Spleen (tissue), 11 donors: ENCODE data around the gene CCDC196. TPM values are rescaled to one million over a fixed set of nuclear protein-coding genes. Genes with fewer than 3 reads are reported as not detected.
"Not testable (repeated sequence)": the region's sequence is repeated elsewhere in the genome, so short reads cannot be mapped to it uniquely, and the experiment has no call there.

Experiments
- DNase-seq: peaks from one replicate; pipeline ENCODE4 v3.0.0-alpha.2; 2020
- H3K27ac ChIP-seq, 8 donors: fragments of 200-600 bp; sonication (generic) in 7 of 8; 1 replicate in 4 of 8; 2 replicates in 4 of 8; pipeline versions ENCODE4 v1.5.0 to v1.8.0; 2016 to 2021; ENCODE audit warnings: inconsistent platforms in 4 of 8, mild to moderate bottlenecking in 4 of 8, moderate library complexity in 1 of 8
- H3K27me3 ChIP-seq, 7 donors: fragments of 200-600 bp; sonication (generic) in 6 of 7; replicated peaks in 1 of 7; 1 replicate in 4 of 7; 2 replicates in 3 of 7; pipeline versions ENCODE4 v1.5.0 to v1.8.0; 2016 to 2021; ENCODE audit warnings: inconsistent platforms in 3 of 7, mild to moderate bottlenecking in 1 of 7
- H3K36me3 ChIP-seq, 6 donors: fragments of 200-600 bp; sonication (generic) in 5 of 6; 1 replicate in 4 of 6; 2 replicates in 2 of 6; pipeline versions ENCODE4 v1.5.0 to v1.8.0; 2016 to 2021; ENCODE audit warnings: inconsistent platforms in 2 of 6
- H3K4me1 ChIP-seq, 6 donors: fragments of 200-600 bp; sonication (generic) in 5 of 6; 1 replicate in 3 of 6; 2 replicates in 3 of 6; pipeline versions ENCODE4 v1.5.0 to v1.8.0; 2016 to 2021; ENCODE audit warnings: inconsistent platforms in 3 of 6
- H3K4me3 ChIP-seq, 8 donors: fragments of 200-600 bp; sonication (generic) in 7 of 8; 1 replicate in 4 of 8; 2 replicates in 4 of 8; pipeline versions ENCODE4 v1.5.0 to v1.8.0; 2016 to 2021; ENCODE audit warnings: inconsistent platforms in 4 of 8, mild to moderate bottlenecking in 4 of 8, moderate library complexity in 2 of 8
- H3K9me3 ChIP-seq, 8 donors: fragments of 200-600 bp; sonication (generic) in 7 of 8; 1 replicate in 4 of 8; 2 replicates in 4 of 8; pipeline versions ENCODE4 v1.5.0 to v1.8.0; 2016 to 2021; ENCODE audit warnings: inconsistent platforms in 4 of 8
- CTCF ChIP-seq, 11 experiments: fragments of 200-600 bp in 7 of 11; fragments of 450-650 bp in 4 of 11; sonication (generic) in 4 of 11; IDR thresholded peaks in 8 of 11; conservative IDR thresholded peaks in 3 of 11; 1 replicate in 7 of 11; 2 replicates in 4 of 11; pipeline versions ENCODE4 v1.4.0 to v1.8.0; 2016 to 2021; ENCODE audit warnings: antibody characterized with exemption in 11 of 11, inconsistent platforms in 4 of 11, mild to moderate bottlenecking in 1 of 11
- POLR2A ChIP-seq, 3 donors: fragments of 450-650 bp; IDR thresholded peaks; one replicate each; pipeline ENCODE4 v1.5.1; 2017; ENCODE audit warnings: antibody characterized with exemption in 3 of 3, mild to moderate bottlenecking in 1 of 3
- POLR2AphosphoS5 ChIP-seq, 3 donors: sonication (generic); formaldehyde crosslinking; IDR thresholded peaks; one replicate each; pipeline ENCODE4 v1.5.1; 2017; ENCODE audit warnings: antibody characterized with exemption in 3 of 3
- WGBS, 5 donors: extraction: QIAGEN DNeasy Blood & Tissue Kit in 3 of 5; methylation state at CpG; one replicate each; pipeline versions ENCODE4 v1.1.5 to v1.1.7; 2013 to 2018; 5-methylcytosine and 5-hydroxymethylcytosine counted together
- intact Hi-C: fragments of 100-400 bp; cut with DNase I; formaldehyde crosslinking; loops from one replicate; pipeline ENCODE4 v1.15.0; 2023; ENCODE audit warnings: low total_unique reads
- polyA plus RNA-seq, 3 donors: library from polyadenylated mRNA; stranded (reverse); fragments of 200-250 nt; gene quantifications; one replicate each; pipeline ENCODE4 v1.2.1, GENCODE V29; 2013
- total RNA-seq, 7 donors: library from RNA; depleted of rRNA in 3 of 7; stranded (reverse); fragments of >200 nt in 3 of 7; fragmentation: NEBNext Ultra II Directional in 4 of 7; extraction: Animal tissue kit (Norgen Biotek cat#: 25700) in 4 of 7; gene quantifications; one replicate each; pipeline versions ENCODE4 v1.1.0 to v1.2.1, GENCODE V29; 2016 to 2021
- donor health status: healthy with polysubstance abuse.
- donor health status: DM: no; HTN: no; CAD: no; lungs with moderate emphysema.
- donor health status: DM: no; HTN: no; CAD: no.
- donor health status: Bipolar disorder and iron deficiency.
- donor health status: healthy.
- donor health status: DM: no; HTN: no; CAD: no.
- donor health status: DM: yes; HTN: yes; CAD: no.

Gene CCDC196
- total and polyA plus RNA-seq, 10 donors = not detected

- no peaks in the 10 kb centered on the region for H3K27me3 ChIP-seq
- intact Hi-C loops = loop anchor here (10.0 kb wide), 1 partner anchor 616 kb away; no protein-coding TSS in a partner anchor
These were observed 12.1 kb downstream of the CCDC196 start for GRCh38 chr14:66498311-66498710.

GRCh38 chr14:66501592-66501991 lies 15.4 kb downstream of the CCDC196 start:
- no peaks in the 10 kb centered on the region for H3K27me3 ChIP-seq
- no peak for TF ChIP-seq POLR2A (IDR thresholded peaks at IDR 0.05)
- no peak for TF ChIP-seq POLR2AphosphoS5 (IDR thresholded peaks at IDR 0.05)
- TF ChIP-seq CTCF (IDR thresholded peaks at IDR 0.05 in 8 of 11, conservative IDR thresholded peaks at IDR 0.05 in 3 of 11) = no peak
- 61 to 96% (median 80%) methylated on average over 4 of the region's 4 CpGs for WGBS, 5 donors

More at GRCh38 chr14:66498311-66498710, 12.1 kb downstream of the CCDC196 start:
- TF ChIP-seq CTCF (IDR thresholded peaks at IDR 0.05 in 8 of 11, conservative IDR thresholded peaks at IDR 0.05 in 3 of 11) (no peak), POLR2AphosphoS5 (IDR thresholded peaks at IDR 0.05) (no peak), POLR2A (IDR thresholded peaks at IDR 0.05) (no peak)
- H3K36me3 ChIP-seq = no peaks in the 10 kb centered on the region
- H3K9me3 ChIP-seq = no peaks in the 10 kb centered on the region
- no peak overlapping the region for H3K27ac ChIP-seq
- peaks cover 0 to 24% (median 5%) of the 10 kb centered on the region in 6 donors for H3K4me1 ChIP-seq
- WGBS, 5 donors = 71 to 90% (median 78%) methylated on average over 3 of the region's 3 CpGs
- no peak overlapping the region for H3K4me3 ChIP-seq
- DNase-seq = no peak

GRCh38 chr14:66502836-66503235 lies 16.7 kb downstream of the CCDC196 start:
- H3K36me3 ChIP-seq, H3K27ac ChIP-seq, intact Hi-C loops, H3K9me3 ChIP-seq, DNase-seq, H3K27me3 ChIP-seq, H3K4me3 ChIP-seq: not testable (repeated sequence)
- WGBS, 5 donors = 72 to 85% (median 82%) methylated on average over 5 of the region's 5 CpGs
- peaks cover 0 to 14% (median 8%) of the 10 kb centered on the region in 6 donors for H3K4me1 ChIP-seq

More at GRCh38 chr14:66501592-66501991, 15.4 kb downstream of the CCDC196 start:
- Histone ChIP-seq H3K4me3 (no peak overlapping the region), H3K4me1 (peaks cover 0 to 14% (median 1%) of the 10 kb centered on the region in 6 donors), H3K27ac (no peak overlapping the region), H3K9me3 (no peaks in the 10 kb centered on the region), H3K36me3 (no peaks in the 10 kb centered on the region)
- no peak for DNase-seq
- intact Hi-C loops = no loop called here

GRCh38 chr14:66503532-66503931 lies 17.4 kb downstream of the CCDC196 start:
- H3K27me3 ChIP-seq = peaks cover 0 to 2% (median 0%) of the 10 kb centered on the region in 7 donors
- H3K4me3 ChIP-seq = no peak overlapping the region
- intact Hi-C loops = no loop called here
- no peaks in the 10 kb centered on the region for H3K36me3 ChIP-seq
- no peak for DNase-seq
- H3K4me1 ChIP-seq = peaks cover 0 to 14% (median 8%) of the 10 kb centered on the region in 6 donors
- no peak overlapping the region for H3K27ac ChIP-seq
- 77 to 98% (median 90%) methylated on average over 1 of the region's 1 CpG for WGBS, 5 donors
- no peaks in the 10 kb centered on the region for H3K9me3 ChIP-seq
- TF ChIP-seq CTCF (IDR thresholded peaks at IDR 0.05 in 8 of 11, conservative IDR thresholded peaks at IDR 0.05 in 3 of 11) = no peak
- no peak for TF ChIP-seq POLR2AphosphoS5 (IDR thresholded peaks at IDR 0.05)
- TF ChIP-seq POLR2A (IDR thresholded peaks at IDR 0.05) = no peak
